ACC112 (cell line): ENCODE data around the gene LRTM2.

Experiments
- H2AFZ ChIP-seq: fragments of 200-600 bp; sonication (generic); one replicate; pipeline ENCODE4 v1.6.0; 2017; ENCODE audit warnings: antibody characterized with exemption, low read length; ENCODE audit not compliant: unreplicated experiment
- H3K27ac ChIP-seq: fragments of 200-600 bp; sonication (generic); 2 replicates; pipeline ENCODE4 v1.5.1; 2014; ENCODE audit warnings: low read depth, mild to moderate bottlenecking, antibody characterized with exemption, low read length, moderate library complexity
- H3K27me3 ChIP-seq: fragments of 200-600 bp; sonication (generic); 2 replicates; pipeline ENCODE4 v1.6.1; 2014; ENCODE audit warnings: mild to moderate bottlenecking, antibody characterized with exemption, low read length, moderate library complexity, mixed read lengths; ENCODE audit not compliant: insufficient read depth
- H3K36me3 ChIP-seq: fragments of 200-600 bp; sonication (generic); 2 replicates; pipeline ENCODE4 v1.6.1; 2016; ENCODE audit warnings: mild to moderate bottlenecking, antibody characterized with exemption, low read length, moderate library complexity, mixed read lengths; ENCODE audit not compliant: insufficient read depth
- H3K4me1 ChIP-seq: fragments of 200-600 bp; sonication (generic); one replicate; pipeline ENCODE4 v1.6.1; 2016; ENCODE audit warnings: low read length, mixed read lengths; ENCODE audit not compliant: insufficient read depth, unreplicated experiment, control insufficient read depth
- H3K4me3 ChIP-seq: fragments of 200-600 bp; sonication (generic); 2 replicates; pipeline ENCODE4 v1.5.1; 2014; ENCODE audit warnings: mild to moderate bottlenecking, low read depth, low read length
- H3K79me2 ChIP-seq: fragments of 200-600 bp; sonication (generic); one replicate; pipeline ENCODE4 v1.6.0; 2016; ENCODE audit warnings: low read length; ENCODE audit not compliant: control insufficient read depth, unreplicated experiment, insufficient read depth

The LRTM2 gene

GRCh38 chr12:1807087-1807860, 13.1 kb upstream of the LRTM2 start:
- Histone ChIP-seq H3K36me3 (no peaks in the 10 kb centered on the region), H3K79me2 (no peaks in the 10 kb centered on the region), H2AFZ (no peak overlapping the region), H3K27me3 (no peaks in the 10 kb centered on the region), H3K4me1 (no peaks in the 10 kb centered on the region), H3K4me3 (no peak overlapping the region), H3K27ac (no peak overlapping the region)

- H3K4me3 ChIP-seq, result no peak overlapping the region
These were observed 12.1 kb upstream of the LRTM2 start for GRCh38 chr12:1808036-1808797.

DNA sequence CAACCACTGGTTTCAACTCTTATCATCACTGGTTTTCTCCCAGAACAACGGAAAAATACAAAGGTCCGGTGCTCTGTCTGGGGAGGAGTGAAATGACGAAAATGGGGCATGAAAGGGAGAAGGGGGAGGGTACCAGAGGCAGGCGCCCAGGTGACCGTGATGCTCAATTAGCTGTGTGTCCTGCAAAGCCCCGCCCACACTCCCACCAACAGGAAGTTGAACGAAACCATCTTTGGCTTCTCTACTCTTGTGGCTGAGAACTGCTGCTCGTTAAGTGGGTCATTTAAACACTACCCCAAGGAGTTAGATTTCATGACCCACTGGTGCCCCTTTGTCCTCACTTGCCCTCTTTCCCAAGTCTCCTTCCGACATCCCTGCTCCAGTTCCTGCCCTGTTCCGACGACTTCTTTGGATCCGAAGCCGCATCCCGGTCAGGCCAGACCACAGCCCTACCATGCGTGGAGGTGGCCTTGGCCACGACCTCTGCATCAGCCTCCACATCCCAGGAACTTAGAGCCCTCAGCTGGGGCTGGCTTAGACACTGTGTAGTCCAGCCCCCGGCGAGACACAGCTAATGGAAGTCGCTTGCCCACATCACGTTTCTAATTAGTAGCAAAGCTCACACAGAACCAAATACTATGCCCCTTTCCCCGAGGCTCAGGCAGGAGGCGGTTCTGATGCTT, 11.4 kb upstream of the LRTM2 start:
- H3K27ac ChIP-seq, result no peak overlapping the region
- H3K4me3 ChIP-seq, result no peak overlapping the region
- no peak overlapping the region for H2AFZ ChIP-seq
- no peaks in the 10 kb centered on the region for H3K27me3 ChIP-seq
- peaks cover 4% of the 10 kb centered on the region for H3K4me1 ChIP-seq
- no peaks in the 10 kb centered on the region for H3K79me2 ChIP-seq
- no peaks in the 10 kb centered on the region for H3K36me3 ChIP-seq

More at GRCh38 chr12:1808036-1808797, 12.1 kb upstream of the LRTM2 start:
- no peaks in the 10 kb centered on the region for H3K27me3 ChIP-seq
- H3K27ac ChIP-seq, result no peak overlapping the region
- H3K36me3 ChIP-seq, result no peaks in the 10 kb centered on the region
- no peak overlapping the region for H2AFZ ChIP-seq
- no peaks in the 10 kb centered on the region for H3K79me2 ChIP-seq
- peaks cover 4% of the 10 kb centered on the region for H3K4me1 ChIP-seq

- Histone ChIP-seq H3K79me2 (no peaks in the 10 kb centered on the region), H2AFZ (no peak overlapping the region), H3K36me3 (no peaks in the 10 kb centered on the region), H3K27ac (no peak overlapping the region), H3K27me3 (peaks cover 6% of the 10 kb centered on the region; the same call in 1 of the 2 replicates), H3K4me3 (no peak overlapping the region), H3K4me1 (peaks cover 4% of the 10 kb centered on the region)
These were observed 10.7 kb upstream of the LRTM2 start for GRCh38 chr12:1809591-1810190.

DNA sequence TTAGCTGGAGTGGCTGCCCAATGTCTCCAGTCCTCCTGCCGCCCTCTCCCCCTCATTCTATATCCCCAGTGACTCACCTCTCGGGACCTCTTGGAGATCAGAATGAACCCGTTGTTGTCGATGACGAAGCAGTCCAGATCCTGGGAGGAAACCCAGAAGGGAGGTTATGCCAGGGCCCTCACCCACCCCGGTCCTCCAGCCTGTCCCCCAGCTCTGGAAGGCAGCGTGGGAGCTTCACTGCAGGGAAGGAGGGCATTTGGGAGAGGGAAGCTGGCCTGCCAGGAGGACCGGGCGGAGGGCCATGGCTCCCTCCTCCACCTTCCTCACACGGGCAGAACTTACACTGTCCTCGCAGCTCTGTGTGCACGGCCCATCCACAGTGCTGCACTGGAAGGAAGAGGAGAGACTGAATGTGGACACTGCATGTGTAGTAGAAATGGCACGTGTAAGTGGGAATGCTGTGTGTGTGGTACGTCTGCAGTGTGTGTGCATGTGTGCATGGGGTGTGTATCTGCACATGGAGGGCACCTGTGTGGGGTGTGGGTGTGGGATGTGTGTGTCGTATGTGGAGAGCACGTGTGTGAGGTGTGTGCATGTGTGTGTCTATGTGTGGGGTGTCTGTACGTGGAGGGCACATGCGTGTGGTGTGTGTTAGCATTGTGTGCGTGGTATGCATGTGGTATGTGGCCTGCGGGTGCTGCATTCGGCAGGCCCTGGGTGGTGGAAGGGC, 10.0 kb upstream of the LRTM2 start:
- peaks cover 4% of the 10 kb centered on the region for H3K4me1 ChIP-seq

GRCh38 chr12:1810931-1811280, 9.5 kb upstream of the LRTM2 start:
- H3K79me2 ChIP-seq, result no peaks in the 10 kb centered on the region
- H3K27me3 ChIP-seq, result peaks cover 18% of the 10 kb centered on the region
- no peaks in the 10 kb centered on the region for H3K36me3 ChIP-seq
- H2AFZ ChIP-seq, result no peak overlapping the region
- H3K4me1 ChIP-seq, result peaks cover 4% of the 10 kb centered on the region
- H3K27ac ChIP-seq, result no peak overlapping the region
- H3K4me3 ChIP-seq, result no peak overlapping the region

More for the DNA sequence above, 10.0 kb upstream of the LRTM2 start:
- H2AFZ ChIP-seq, result no peak overlapping the region
- H3K27me3 ChIP-seq, result peaks cover 13% of the 10 kb centered on the region
- H3K36me3 ChIP-seq, result no peaks in the 10 kb centered on the region
- H3K27ac ChIP-seq, result no peak overlapping the region
- no peak overlapping the region for H3K4me3 ChIP-seq
- H3K79me2 ChIP-seq, result no peaks in the 10 kb centered on the region

- H2AFZ ChIP-seq, result no peak overlapping the region
- H3K4me1 ChIP-seq, result peaks cover 4% of the 10 kb centered on the region
- no peaks in the 10 kb centered on the region for H3K79me2 ChIP-seq
- no peak overlapping the region for H3K4me3 ChIP-seq
- H3K36me3 ChIP-seq, result no peaks in the 10 kb centered on the region
- H3K27ac ChIP-seq, result no peak overlapping the region
- peaks cover 23% of the 10 kb centered on the region for H3K27me3 ChIP-seq
These were observed 9.0 kb upstream of the LRTM2 start for GRCh38 chr12:1811281-1811947.

DNA sequence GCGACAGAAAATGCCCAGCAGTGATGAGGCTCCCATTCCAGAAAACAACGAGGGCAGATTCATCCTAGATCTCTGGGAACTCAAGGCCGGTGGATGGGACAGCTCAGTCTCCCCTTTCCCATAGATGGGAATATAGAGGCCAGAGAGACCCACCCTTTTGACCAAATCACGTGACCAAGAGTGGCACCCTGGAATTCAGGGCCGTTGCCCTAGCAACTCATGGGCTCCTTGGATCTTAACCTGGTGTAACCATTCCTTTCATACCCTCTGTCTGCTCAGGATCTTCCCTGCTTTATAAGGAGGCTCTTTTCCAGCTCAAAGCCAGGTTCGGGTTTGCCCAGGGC, 8.4 kb upstream of the LRTM2 start:
- Histone ChIP-seq H3K4me1 (peaks cover 4% of the 10 kb centered on the region), H2AFZ (no peak overlapping the region), H3K27ac (no peak overlapping the region), H3K27me3 (peaks cover 28% of the 10 kb centered on the region), H3K36me3 (no peaks in the 10 kb centered on the region), H3K79me2 (no peaks in the 10 kb centered on the region), H3K4me3 (no peak overlapping the region)

GRCh38 chr12:1812650-1813302, 7.6 kb upstream of the LRTM2 start:
- Histone ChIP-seq H3K4me1 (peaks cover 4% of the 10 kb centered on the region), H3K36me3 (no peaks in the 10 kb centered on the region), H3K4me3 (no peak overlapping the region), H3K79me2 (no peaks in the 10 kb centered on the region), H3K27ac (no peak overlapping the region), H2AFZ (no peak overlapping the region), H3K27me3 (peaks cover 30% of the 10 kb centered on the region)
